Osteoblast (primary cell): ENCODE data around the gene DTX3. TPM values are rescaled to one million over a fixed set of nuclear protein-coding genes. Genes with fewer than 3 reads are reported as not detected.
"Not testable (repeated sequence)": the region's sequence is repeated elsewhere in the genome, so short reads cannot be mapped to it uniquely, and the experiment has no call there.

Experiments
- DNase-seq: peaks from one replicate; pipeline ENCODE4 v3.0.0; 2011; ENCODE audit warnings: low spot score, mixed read lengths; ENCODE audit not compliant: insufficient read length; ENCODE audit errors: missing footprints
- H2AFZ ChIP-seq: 2 replicates; pipeline ENCODE4 v1.6.0; 2011; ENCODE audit warnings: mild to moderate bottlenecking, low read length
- H3K27ac ChIP-seq: 2 replicates; pipeline ENCODE4 v1.5.1; 2011; ENCODE audit warnings: mild to moderate bottlenecking, low read depth, low read length, moderate library complexity
- H3K27me3 ChIP-seq: 2 replicates; pipeline ENCODE4 v1.6.0; 2012; ENCODE audit warnings: mild to moderate bottlenecking, control low read depth, inconsistent platforms, low read length, moderate library complexity; ENCODE audit not compliant: insufficient read depth
- H3K36me3 ChIP-seq: 2 replicates; pipeline ENCODE4 v1.5.1; 2011; ENCODE audit warnings: mild to moderate bottlenecking, low read length, control low read depth, moderate library complexity; ENCODE audit not compliant: insufficient read depth
- H3K4me1 ChIP-seq: 2 replicates; pipeline ENCODE4 v1.5.1; 2011; ENCODE audit warnings: mild to moderate bottlenecking, low read length, control low read depth, moderate library complexity; ENCODE audit not compliant: insufficient read depth
- H3K4me2 ChIP-seq: 2 replicates; pipeline ENCODE4 v1.6.0; 2011; ENCODE audit warnings: mild to moderate bottlenecking, low read length; ENCODE audit not compliant: insufficient read depth
- H3K4me3 ChIP-seq: fragments of 200-600 bp; sonication (generic); 3 replicates; pipeline ENCODE4 v1.5.1; 2012; ENCODE audit warnings: mild to moderate bottlenecking, low read length, inconsistent platforms; ENCODE audit not compliant: insufficient read depth
- H3K79me2 ChIP-seq: 2 replicates; pipeline ENCODE4 v1.6.0; 2012; ENCODE audit warnings: mild to moderate bottlenecking, low read length, control low read depth, inconsistent platforms; ENCODE audit not compliant: insufficient read depth
- H3K9me3 ChIP-seq: 2 replicates; pipeline ENCODE4 v1.5.1; 2011; ENCODE audit warnings: low read depth, low read length, control low read depth
- H4K20me1 ChIP-seq: 2 replicates; pipeline ENCODE4 v1.6.0; 2012; ENCODE audit warnings: mild to moderate bottlenecking, low read length, control low read depth; ENCODE audit not compliant: insufficient read depth
- CTCF ChIP-seq: IDR thresholded peaks from 2 replicates; pipeline ENCODE4 v1.5.1; 2011; ENCODE audit warnings: mild to moderate bottlenecking, low read depth, low read length, moderate library complexity; ENCODE audit errors: extremely low read depth
- total RNA-seq: library from RNA; depleted of rRNA; stranded (reverse); fragments of >200 nt; gene quantifications from 2 replicates; pipeline ENCODE4 v1.2.3, GENCODE V29; 2012

Gene DTX3
- total RNA-seq, 1 donor, result 21.4 TPM

DNA sequence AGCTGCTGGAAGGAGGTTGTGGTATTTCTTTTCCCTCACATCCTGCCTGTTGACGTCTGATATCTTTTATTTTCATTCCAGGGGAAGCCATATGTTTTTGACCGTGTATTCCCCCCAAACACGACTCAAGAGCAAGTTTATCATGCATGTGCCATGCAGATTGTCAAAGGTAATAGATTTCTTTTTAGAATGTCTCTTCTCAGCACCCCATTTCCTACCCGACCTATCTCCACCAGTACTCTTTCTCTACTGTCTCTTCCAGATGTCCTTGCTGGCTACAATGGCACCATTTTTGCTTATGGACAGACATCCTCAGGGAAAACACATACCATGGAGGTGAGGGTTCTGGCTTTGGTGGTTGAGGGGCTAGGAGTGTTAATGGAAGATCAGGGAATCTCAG, 41.3 kb upstream of the DTX3 start:
- no peak overlapping the region for H3K4me2 ChIP-seq
- H4K20me1 ChIP-seq, result no peaks in the 10 kb centered on the region
- no peaks in the 10 kb centered on the region for H3K36me3 ChIP-seq
- H3K27ac ChIP-seq, result no peak overlapping the region
- no peaks in the 10 kb centered on the region for H3K4me1 ChIP-seq
- H3K27me3 ChIP-seq, result peaks cover 9% of the 10 kb centered on the region
- TF ChIP-seq CTCF, result no peak
- H3K79me2 ChIP-seq, result no peaks in the 10 kb centered on the region
- no peaks in the 10 kb centered on the region for H3K9me3 ChIP-seq
- no peak for DNase-seq
- no peak overlapping the region for H3K4me3 ChIP-seq
- no peak overlapping the region for H2AFZ ChIP-seq

DNA sequence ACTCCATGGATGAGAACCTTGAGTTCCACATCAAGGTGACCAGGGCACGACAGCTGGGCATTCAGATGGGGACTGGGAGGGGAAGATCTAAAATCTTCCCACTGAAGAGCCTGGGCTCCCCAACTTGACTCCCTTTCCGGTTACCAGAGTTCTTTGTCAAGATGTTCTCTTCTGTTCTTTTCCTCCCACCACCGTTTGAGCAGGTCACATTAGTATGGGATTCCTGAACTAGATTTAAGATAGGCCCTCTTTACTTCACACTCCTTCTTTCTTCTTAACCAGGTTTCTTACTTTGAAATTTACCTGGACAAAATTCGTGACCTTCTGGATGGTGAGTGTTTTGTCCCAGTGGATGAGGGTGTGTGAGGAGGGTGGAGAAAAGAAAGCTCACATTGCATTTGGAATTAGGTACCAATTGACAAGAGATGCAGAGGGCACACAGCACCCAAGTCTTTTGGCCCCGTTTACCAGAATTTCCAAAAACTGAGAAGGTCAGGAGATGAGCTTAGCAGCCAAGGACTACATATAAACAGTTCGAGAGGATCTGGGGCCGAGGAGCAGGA, 40.4 kb upstream of the DTX3 start:
- Histone ChIP-seq H4K20me1 (no peaks in the 10 kb centered on the region), H3K4me1 (no peaks in the 10 kb centered on the region), H2AFZ (no peak overlapping the region), H3K9me3 (no peaks in the 10 kb centered on the region), H3K27me3 (peaks cover 7% of the 10 kb centered on the region), H3K79me2 (no peaks in the 10 kb centered on the region), H3K27ac (no peak overlapping the region), H3K36me3 (no peaks in the 10 kb centered on the region), H3K4me3 (no peak overlapping the region), H3K4me2 (no peak overlapping the region)
- no peak for DNase-seq
- TF ChIP-seq CTCF, result no peak

DNA sequence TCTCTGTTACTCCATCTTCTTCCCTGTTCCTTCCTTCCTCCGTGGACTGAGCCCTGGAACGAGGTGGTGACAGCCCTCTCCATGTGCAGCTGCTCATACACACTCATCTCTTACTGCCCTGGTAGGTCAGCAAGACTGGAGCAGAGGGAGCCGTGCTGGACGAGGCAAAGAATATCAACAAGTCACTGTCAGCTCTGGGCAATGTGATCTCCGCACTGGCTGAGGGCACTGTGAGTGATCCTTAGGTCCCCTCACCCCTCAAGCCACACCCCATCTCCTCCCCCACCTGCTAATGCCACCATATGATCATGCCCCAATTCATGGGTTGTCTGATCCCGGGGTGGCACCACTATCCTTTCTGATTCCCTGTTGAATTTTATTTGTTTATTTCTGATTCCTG, 35.8 kb upstream of the DTX3 start:
- no peaks in the 10 kb centered on the region for H3K79me2 ChIP-seq
- H3K36me3 ChIP-seq, result no peaks in the 10 kb centered on the region
- no peaks in the 10 kb centered on the region for H3K9me3 ChIP-seq
- H3K4me2 ChIP-seq, result no peak overlapping the region
- no peak for DNase-seq
- H3K4me1 ChIP-seq, result no peaks in the 10 kb centered on the region
- H3K4me3 ChIP-seq, result no peak overlapping the region
- TF ChIP-seq CTCF, result no peak
- no peak overlapping the region for H2AFZ ChIP-seq
- no peaks in the 10 kb centered on the region for H4K20me1 ChIP-seq
- H3K27me3 ChIP-seq, result peaks cover 4% of the 10 kb centered on the region
- H3K27ac ChIP-seq, result no peak overlapping the region

DNA sequence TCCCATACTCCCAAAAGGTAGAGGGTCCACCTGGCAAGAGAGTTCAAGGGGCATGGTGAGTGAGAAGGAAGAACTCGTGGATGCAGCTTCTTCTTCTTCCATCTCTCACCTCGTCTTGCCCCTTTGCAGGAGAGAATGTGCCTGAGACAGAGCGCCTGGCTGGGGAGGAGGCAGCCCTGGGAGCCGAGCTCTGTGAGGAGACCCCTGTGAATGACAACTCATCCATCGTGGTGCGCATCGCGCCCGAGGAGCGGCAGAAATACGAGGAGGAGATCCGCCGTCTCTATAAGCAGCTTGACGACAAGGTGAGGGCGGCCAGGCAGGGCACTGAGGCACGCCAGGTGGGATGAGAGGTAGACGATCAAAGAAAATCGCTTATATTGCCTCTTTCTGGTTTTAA, 34.8 kb upstream of the DTX3 start:
- Histone ChIP-seq H3K36me3 (no peaks in the 10 kb centered on the region), H3K79me2 (no peaks in the 10 kb centered on the region), H3K4me1 (no peaks in the 10 kb centered on the region), H4K20me1 (no peaks in the 10 kb centered on the region), H3K27ac (no peak overlapping the region), H3K27me3 (peaks cover 4% of the 10 kb centered on the region), H3K4me3 (no peak overlapping the region), H2AFZ (no peak overlapping the region), H3K4me2 (no peak overlapping the region), H3K9me3 (no peaks in the 10 kb centered on the region)
- no peak for TF ChIP-seq CTCF
- no peak for DNase-seq

DNA sequence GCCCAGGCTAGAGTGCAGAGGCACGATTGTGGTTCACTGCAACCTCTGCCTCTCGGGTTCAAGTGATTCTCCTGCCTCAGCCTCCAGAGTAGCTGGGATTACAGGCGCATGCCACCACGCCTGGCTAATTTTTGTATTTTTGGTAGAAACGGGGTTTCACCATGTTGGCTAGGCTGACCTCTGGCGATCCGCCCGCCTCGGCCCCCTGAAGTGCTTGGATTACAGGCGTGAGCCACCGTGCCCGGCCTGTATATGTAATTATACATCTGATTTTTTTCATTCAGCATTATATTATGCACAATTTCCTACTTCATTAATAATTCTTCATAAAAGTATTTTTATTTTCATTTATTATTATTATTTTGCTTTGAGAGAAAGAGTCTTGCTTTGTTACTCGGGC, 34.2 kb upstream of the DTX3 start:
- H2AFZ ChIP-seq, H3K9me3 ChIP-seq, H3K27me3 ChIP-seq, H3K4me1 ChIP-seq, H3K79me2 ChIP-seq, H3K4me3 ChIP-seq, H3K36me3 ChIP-seq, H3K27ac ChIP-seq, H4K20me1 ChIP-seq, H3K4me2 ChIP-seq, DNase-seq: not testable (repeated sequence)
